Testis (tissue), 3 donors: ENCODE data around the gene CSMD2. TPM values are rescaled to one million over a fixed set of nuclear protein-coding genes. Genes with fewer than 3 reads are reported as not detected.

Experiments
- DNase-seq: peaks from one replicate; pipeline ENCODE4 v3.0.0-alpha.2; 2019
- H3K27ac ChIP-seq, 2 donors: fragments of 200-600 bp; sonication (generic); one replicate each; pipeline ENCODE4 v1.5.1; 2019
- H3K27me3 ChIP-seq: fragments of 200-600 bp; sonication (generic); one replicate; pipeline ENCODE4 v1.5.1; 2019
- H3K36me3 ChIP-seq: fragments of 200-600 bp; sonication (generic); one replicate; pipeline ENCODE4 v1.5.1; 2017; ENCODE audit warnings: low read depth; ENCODE audit errors: missing control alignments
- H3K4me1 ChIP-seq: fragments of 200-600 bp; sonication (generic); one replicate; pipeline ENCODE4 v1.5.1; 2019
- H3K4me3 ChIP-seq, 2 donors: fragments of 200-600 bp; sonication (generic); one replicate each; pipeline ENCODE4 v1.5.1; 2017 to 2019
- H3K9me3 ChIP-seq: fragments of 200-600 bp; sonication (generic); one replicate; pipeline ENCODE4 v1.5.1; 2017
- POLR2A ChIP-seq: fragments of 450-650 bp; IDR thresholded peaks from one replicate; pipeline ENCODE4 v1.6.1; 2017; ENCODE audit warnings: antibody characterized with exemption, mild to moderate bottlenecking, moderate library complexity
- WGBS, 2 donors: methylation state at CpG; one replicate each; pipeline ENCODE4 v1.1.5; 2018; 5-methylcytosine and 5-hydroxymethylcytosine counted together
- intact Hi-C: fragments of 100-400 bp; cut with DNase I; formaldehyde crosslinking; loops from one replicate; pipeline ENCODE4 v1.15.1; 2023; ENCODE audit warnings: low total_unique reads
- polyA plus RNA-seq: library from polyadenylated mRNA; stranded (reverse); fragments of 350-450 nt; fragmentation: Illumina TruSeq; extraction: RNeasy Lipid Tissue Mini Kit (QIAGEN cat#74804); gene quantifications from one replicate; pipeline ENCODE4 v1.2.3, GENCODE V29; 2014; ENCODE audit warnings: low read depth, low replicate concordance; ENCODE audit not compliant: insufficient read depth
- total RNA-seq, 2 donors: library from RNA; depleted of rRNA; stranded (reverse); fragments of >200 nt; gene quantifications; one replicate each; pipeline ENCODE4 v1.2.3, GENCODE V29; 2016
- TF ChIP-seq, protein P1 (sequence below), 3 experiments: fragments of 450-650 bp in 2 of 3; fragments of 200-600 bp in 1 of 3; sonication (generic) in 1 of 3; IDR thresholded peaks; one replicate each; pipeline ENCODE4 v1.5.1; 2016 to 2019; ENCODE audit warnings: antibody characterized with exemption in 3 of 3, mild to moderate bottlenecking in 2 of 3, moderate library complexity in 1 of 3

CSMD2 gene
- total and polyA plus RNA-seq, 3 donors from 2014 or later = 1.2 to 3.8 (median 2.7) TPM

DNA sequence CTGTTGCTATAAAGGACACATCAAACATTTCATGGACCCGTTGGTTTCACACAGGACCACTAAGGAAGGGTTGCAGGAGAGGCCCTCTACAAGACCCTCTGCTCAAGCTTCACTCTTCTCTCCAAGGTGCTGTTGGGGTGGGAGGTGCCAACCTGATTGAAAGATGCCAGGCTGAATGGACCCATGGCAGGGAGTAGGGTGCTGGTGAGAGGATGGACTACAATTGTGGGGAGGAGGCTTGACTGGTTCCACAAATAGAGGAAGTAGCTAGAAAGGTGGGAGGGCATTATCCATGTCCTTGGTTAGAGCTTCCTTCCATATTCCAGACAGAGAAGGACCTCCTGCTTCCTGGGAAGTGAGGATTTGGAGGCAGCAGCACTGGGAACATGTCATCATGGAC is 468.7 kb downstream of the CSMD2 start:
- 78 to 91% methylated on average over 1 of the region's 1 CpG for WGBS, 2 donors
- intact Hi-C loops = no loop called here

DNA sequence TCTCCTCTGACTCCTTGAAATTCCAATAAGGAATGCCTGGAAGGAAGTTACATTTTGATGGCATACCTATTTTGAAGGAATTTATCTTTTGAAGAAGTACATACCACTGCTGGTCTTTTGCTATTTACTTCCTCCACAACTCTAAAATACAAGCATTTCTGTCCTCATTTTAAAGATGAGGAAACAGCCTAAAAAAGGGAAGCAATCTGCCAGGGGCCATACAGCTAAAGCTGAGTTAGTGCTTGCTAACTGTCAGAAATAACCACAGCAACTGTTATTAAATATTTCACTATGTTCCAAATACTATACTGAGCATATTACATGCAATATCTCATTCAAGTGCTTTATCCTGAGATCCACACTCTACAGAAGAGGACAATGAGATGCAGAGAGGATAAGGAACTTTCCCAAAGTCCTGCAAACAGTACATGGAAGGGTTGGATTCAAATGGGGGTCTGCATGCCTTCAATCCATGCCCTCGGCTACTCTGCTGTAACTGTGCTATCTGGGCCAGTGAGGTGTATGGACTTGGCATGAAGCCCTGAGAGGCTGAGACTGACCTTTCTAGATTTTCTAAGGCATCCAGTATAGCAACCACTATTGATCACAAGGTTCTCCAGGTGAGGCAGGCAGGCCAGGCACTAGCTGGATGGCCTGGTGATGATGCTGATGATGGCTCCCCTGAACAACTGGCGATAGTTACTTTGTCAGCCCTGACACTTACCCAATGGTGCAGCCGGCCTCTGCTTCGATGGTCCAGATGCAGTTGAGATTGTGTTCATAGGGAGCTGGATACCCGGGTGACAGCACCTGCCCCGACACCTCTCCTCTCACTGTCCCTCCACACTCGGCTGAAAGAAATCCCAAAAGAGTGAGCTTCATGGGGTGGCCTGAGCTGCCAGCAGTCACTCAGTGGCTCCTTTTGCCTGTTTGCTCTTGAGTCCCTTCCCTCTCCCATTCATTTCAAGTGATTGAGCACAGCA is 472.5 kb downstream of the CSMD2 start:
- Histone ChIP-seq H3K27ac (no peak overlapping the region), H3K27me3 (no peaks in the 10 kb centered on the region), H3K9me3 (no peaks in the 10 kb centered on the region), H3K4me1 (no peaks in the 10 kb centered on the region), H3K36me3 (no peaks in the 10 kb centered on the region), H3K4me3 (no peak overlapping the region)
- intact Hi-C loops = no loop called here
- 94 to 100% methylated on average over 7 of the region's 7 CpGs for WGBS, 2 donors
- DNase-seq = no peak
- TF ChIP-seq POLR2A = no peak
- TF ChIP-seq, protein P1, sequence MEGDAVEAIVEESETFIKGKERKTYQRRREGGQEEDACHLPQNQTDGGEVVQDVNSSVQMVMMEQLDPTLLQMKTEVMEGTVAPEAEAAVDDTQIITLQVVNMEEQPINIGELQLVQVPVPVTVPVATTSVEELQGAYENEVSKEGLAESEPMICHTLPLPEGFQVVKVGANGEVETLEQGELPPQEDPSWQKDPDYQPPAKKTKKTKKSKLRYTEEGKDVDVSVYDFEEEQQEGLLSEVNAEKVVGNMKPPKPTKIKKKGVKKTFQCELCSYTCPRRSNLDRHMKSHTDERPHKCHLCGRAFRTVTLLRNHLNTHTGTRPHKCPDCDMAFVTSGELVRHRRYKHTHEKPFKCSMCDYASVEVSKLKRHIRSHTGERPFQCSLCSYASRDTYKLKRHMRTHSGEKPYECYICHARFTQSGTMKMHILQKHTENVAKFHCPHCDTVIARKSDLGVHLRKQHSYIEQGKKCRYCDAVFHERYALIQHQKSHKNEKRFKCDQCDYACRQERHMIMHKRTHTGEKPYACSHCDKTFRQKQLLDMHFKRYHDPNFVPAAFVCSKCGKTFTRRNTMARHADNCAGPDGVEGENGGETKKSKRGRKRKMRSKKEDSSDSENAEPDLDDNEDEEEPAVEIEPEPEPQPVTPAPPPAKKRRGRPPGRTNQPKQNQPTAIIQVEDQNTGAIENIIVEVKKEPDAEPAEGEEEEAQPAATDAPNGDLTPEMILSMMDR (IDR thresholded peaks at IDR 0.05) = no peak

More for the DNA sequence above, 468.7 kb downstream of the CSMD2 start:
- H3K27me3 ChIP-seq = no peaks in the 10 kb centered on the region
- no peaks in the 10 kb centered on the region for H3K36me3 ChIP-seq
- no peak overlapping the region for H3K27ac ChIP-seq
- no peaks in the 10 kb centered on the region for H3K4me1 ChIP-seq
- no peaks in the 10 kb centered on the region for H3K9me3 ChIP-seq
- TF ChIP-seq, protein P1 (IDR thresholded peaks at IDR 0.05) = no peak
- TF ChIP-seq POLR2A = no peak
- no peak overlapping the region for H3K4me3 ChIP-seq
- no peak for DNase-seq

DNA sequence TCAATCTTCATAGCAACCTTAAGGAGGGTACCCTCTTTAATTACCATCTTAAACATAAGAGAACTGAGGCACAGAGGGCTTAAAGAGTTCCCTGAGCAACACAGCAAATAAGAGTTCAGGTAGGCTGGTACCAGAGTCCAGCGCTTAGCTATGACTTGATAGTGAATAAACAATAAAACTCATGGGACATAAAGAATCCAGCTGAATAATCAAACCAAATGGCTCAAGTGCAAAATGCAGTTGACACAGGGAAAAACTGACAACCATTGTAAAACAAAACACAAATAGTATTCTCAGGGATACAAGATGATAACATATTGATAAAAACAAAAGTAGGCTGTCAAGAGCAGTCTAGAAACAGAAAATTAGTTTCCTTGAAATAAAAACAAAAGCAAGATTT is 478.0 kb downstream of the CSMD2 start:
- intact Hi-C loops = no loop called here
- Histone ChIP-seq H3K9me3 (no peaks in the 10 kb centered on the region), H3K4me3 (no peak overlapping the region), H3K27ac (no peak overlapping the region), H3K36me3 (no peaks in the 10 kb centered on the region), H3K4me1 (no peaks in the 10 kb centered on the region), H3K27me3 (no peaks in the 10 kb centered on the region)
- TF ChIP-seq, protein P1 (IDR thresholded peaks at IDR 0.05) = no peak
- no peak for TF ChIP-seq POLR2A
- 81 to 94% methylated on average over 1 of the region's 1 CpG for WGBS, 2 donors
- DNase-seq = no peak

DNA sequence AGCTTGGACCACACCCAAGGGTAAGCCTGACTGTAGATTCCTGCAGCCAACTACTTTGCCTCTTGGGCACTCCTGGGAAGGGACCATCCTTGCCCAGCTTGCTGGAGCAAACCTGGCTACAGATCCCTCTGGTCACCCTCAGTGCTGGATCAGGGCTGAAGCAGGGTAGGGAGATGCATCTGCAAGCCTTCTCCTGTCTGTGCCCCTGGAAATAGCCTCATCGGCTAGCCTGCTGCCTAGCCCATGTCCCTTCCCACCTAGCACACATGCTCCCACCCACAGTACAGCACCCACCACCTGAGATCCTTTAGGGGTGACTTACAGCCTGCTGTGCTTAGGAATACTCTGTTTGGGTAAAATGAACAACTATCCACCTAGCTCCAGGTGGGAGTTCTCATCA is 478.5 kb downstream of the CSMD2 start:
- Histone ChIP-seq H3K27ac (no peak overlapping the region), H3K9me3 (no peaks in the 10 kb centered on the region), H3K36me3 (no peaks in the 10 kb centered on the region), H3K27me3 (no peaks in the 10 kb centered on the region), H3K4me1 (no peaks in the 10 kb centered on the region), H3K4me3 (no peak overlapping the region)
- WGBS, 2 donors = 93 to 100% methylated on average over 1 of the region's 1 CpG
- TF ChIP-seq, protein P1 (IDR thresholded peaks at IDR 0.05) = no peak
- TF ChIP-seq POLR2A = no peak
- DNase-seq = no peak
- intact Hi-C loops = no loop called here
